Measurements from ENCODE around the gene GABBR2. TPM values are rescaled to one million over a fixed set of nuclear protein-coding genes. Genes with fewer than 3 reads are reported as not detected.
"Not testable (repeated sequence)": the region's sequence is repeated elsewhere in the genome, so short reads cannot be mapped to it uniquely, and the experiment has no call there.

The GABBR2 gene
- total and polyA plus RNA-seq, 2 experiments from 2014 or later = 0.89 to 1.3 TPM

DNA sequence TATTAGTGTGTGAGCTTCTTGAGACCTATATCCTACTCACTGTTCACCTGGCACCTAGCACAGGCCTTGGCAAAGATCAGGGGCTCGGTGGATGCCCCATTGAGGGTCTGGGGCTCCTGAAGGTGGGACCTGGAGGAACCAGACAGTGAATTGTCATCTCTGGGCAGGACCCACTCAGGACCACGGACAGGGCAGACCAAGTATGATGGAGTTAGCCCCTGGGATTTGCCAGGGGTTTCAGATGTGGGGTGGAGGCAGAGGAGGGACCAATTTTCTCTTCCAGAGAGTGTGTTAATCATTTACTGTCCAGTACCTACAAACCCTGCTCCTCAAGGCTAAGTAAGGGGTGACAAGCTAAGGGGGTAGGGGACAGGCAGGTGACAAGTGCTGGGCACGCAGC is 424.0 kb downstream of the GABBR2 start:
- Mint-ChIP-seq H3K4me3 (no peak overlapping the region), H3K4me1 (peaks cover 3% of the 10 kb centered on the region; the same call in 2 of the 3 replicates), H3K36me3 (ENCODE audit: low read depth) (no peaks in the 10 kb centered on the region), H3K9me3 (no peaks in the 10 kb centered on the region), H3K27ac (no peak overlapping the region), H3K27me3 (ENCODE audit: insufficient read depth, low read depth, poor library complexity) (peaks cover 6% of the 10 kb centered on the region)
- no peak for DNase-seq (ENCODE audit: low spot score)
- no peaks in the 10 kb centered on the region for H3K9me2 ChIP-seq (ENCODE audit: insufficient read depth)
- no peaks in the 10 kb centered on the region for H3K79me2 ChIP-seq (replicated peaks; ENCODE audit: insufficient read depth)
- no peaks in the 10 kb centered on the region for H3K27me3 ChIP-seq (ENCODE audit: insufficient read depth)
- H3F3A ChIP-seq (replicated peaks; ENCODE audit: low read depth) = no peaks in the 10 kb centered on the region
- no peaks in the 10 kb centered on the region for H3K36me3 ChIP-seq (ENCODE audit: insufficient read depth)
- no peaks in the 10 kb centered on the region for H4K20me1 ChIP-seq (replicated peaks; ENCODE audit: insufficient read depth)
- H3K4me1 ChIP-seq (ENCODE audit: insufficient read depth) = no peaks in the 10 kb centered on the region
- no peak for ATAC-seq
- H3K4me3 ChIP-seq = no peak overlapping the region
- H2AFZ ChIP-seq = no peak overlapping the region
- no peak overlapping the region for H3K4me2 ChIP-seq
- no peak overlapping the region for H3K27ac ChIP-seq (ENCODE audit: low read depth)
- TF ChIP-seq POLR2AphosphoS5 (IDR thresholded peaks at IDR 0.05; ENCODE audit: low read depth) (no peak), JUNB (IDR thresholded peaks at IDR 0.05; ENCODE audit: unreplicated experiment) (no peak)
- TF ChIP-seq, protein P1, sequence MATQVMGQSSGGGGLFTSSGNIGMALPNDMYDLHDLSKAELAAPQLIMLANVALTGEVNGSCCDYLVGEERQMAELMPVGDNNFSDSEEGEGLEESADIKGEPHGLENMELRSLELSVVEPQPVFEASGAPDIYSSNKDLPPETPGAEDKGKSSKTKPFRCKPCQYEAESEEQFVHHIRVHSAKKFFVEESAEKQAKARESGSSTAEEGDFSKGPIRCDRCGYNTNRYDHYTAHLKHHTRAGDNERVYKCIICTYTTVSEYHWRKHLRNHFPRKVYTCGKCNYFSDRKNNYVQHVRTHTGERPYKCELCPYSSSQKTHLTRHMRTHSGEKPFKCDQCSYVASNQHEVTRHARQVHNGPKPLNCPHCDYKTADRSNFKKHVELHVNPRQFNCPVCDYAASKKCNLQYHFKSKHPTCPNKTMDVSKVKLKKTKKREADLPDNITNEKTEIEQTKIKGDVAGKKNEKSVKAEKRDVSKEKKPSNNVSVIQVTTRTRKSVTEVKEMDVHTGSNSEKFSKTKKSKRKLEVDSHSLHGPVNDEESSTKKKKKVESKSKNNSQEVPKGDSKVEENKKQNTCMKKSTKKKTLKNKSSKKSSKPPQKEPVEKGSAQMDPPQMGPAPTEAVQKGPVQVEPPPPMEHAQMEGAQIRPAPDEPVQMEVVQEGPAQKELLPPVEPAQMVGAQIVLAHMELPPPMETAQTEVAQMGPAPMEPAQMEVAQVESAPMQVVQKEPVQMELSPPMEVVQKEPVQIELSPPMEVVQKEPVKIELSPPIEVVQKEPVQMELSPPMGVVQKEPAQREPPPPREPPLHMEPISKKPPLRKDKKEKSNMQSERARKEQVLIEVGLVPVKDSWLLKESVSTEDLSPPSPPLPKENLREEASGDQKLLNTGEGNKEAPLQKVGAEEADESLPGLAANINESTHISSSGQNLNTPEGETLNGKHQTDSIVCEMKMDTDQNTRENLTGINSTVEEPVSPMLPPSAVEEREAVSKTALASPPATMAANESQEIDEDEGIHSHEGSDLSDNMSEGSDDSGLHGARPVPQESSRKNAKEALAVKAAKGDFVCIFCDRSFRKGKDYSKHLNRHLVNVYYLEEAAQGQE (IDR thresholded peaks at IDR 0.05; ENCODE audit: unreplicated experiment) = peak; percentile 54

- H3K79me2 ChIP-seq (replicated peaks; ENCODE audit: insufficient read depth); H3K27me3 ChIP-seq (ENCODE audit: insufficient read depth); ATAC-seq; H3K4me1 ChIP-seq (ENCODE audit: insufficient read depth); H4K20me1 ChIP-seq (replicated peaks; ENCODE audit: insufficient read depth); H3K36me3 ChIP-seq (ENCODE audit: insufficient read depth); H3K9me2 ChIP-seq (ENCODE audit: insufficient read depth); H3K4me3 ChIP-seq; H2AFZ ChIP-seq; H3K27me3 Mint-ChIP-seq (ENCODE audit: insufficient read depth, low read depth, poor library complexity); H3K9me3 Mint-ChIP-seq; H3K27ac Mint-ChIP-seq; H3K4me2 ChIP-seq; H3K27ac ChIP-seq (ENCODE audit: low read depth); H3K4me1 Mint-ChIP-seq; H3F3A ChIP-seq (replicated peaks; ENCODE audit: low read depth); H3K4me3 Mint-ChIP-seq; DNase-seq (ENCODE audit: low spot score); H3K36me3 Mint-ChIP-seq (ENCODE audit: low read depth): not testable (repeated sequence)
These were observed 425.6 kb downstream of the GABBR2 start for GRCh38 chr9:98283143-98283542.

DNA sequence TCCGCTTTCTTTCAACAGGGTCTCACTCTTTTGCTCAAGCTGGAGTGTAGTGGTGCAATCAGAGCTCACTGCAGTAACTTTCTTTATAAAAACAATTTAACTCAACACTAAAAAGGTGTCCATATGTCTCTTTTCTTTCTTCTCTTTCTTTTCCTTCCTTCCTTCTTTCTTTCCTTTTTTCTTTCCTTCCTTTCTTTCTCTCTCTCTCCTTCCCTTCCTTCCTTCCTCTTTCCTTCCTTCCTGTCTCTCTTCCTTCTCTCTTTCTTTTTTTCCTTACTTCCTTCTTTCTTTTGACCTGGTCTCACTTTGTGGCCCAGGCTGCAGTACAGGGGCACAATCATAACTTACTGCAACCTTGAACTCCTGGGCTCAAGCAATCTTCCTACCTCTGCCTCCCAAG is 427.5 kb downstream of the GABBR2 start:
- no peaks in the 10 kb centered on the region for H3K27me3 ChIP-seq (ENCODE audit: insufficient read depth)
- H3K9me2 ChIP-seq (ENCODE audit: insufficient read depth) = 0 out of 2 replicates have a peak, but pooled peaks cover 4% of the 10 kb centered on the region
- no peak overlapping the region for H2AFZ ChIP-seq
- no peak overlapping the region for H3K4me2 ChIP-seq
- DNase-seq (ENCODE audit: low spot score) (no peak), ATAC-seq (no peak)
- no peak overlapping the region for H3K4me3 Mint-ChIP-seq
- H3K9me3 Mint-ChIP-seq = no peaks in the 10 kb centered on the region
- H3K27ac Mint-ChIP-seq = no peak overlapping the region
- H3K27me3 Mint-ChIP-seq (ENCODE audit: insufficient read depth, low read depth, poor library complexity) = peaks cover 3% of the 10 kb centered on the region
- H3K4me1 Mint-ChIP-seq = peaks cover 3% of the 10 kb centered on the region; the same call in 1 of the 3 replicates
- no peaks in the 10 kb centered on the region for H3K36me3 Mint-ChIP-seq (ENCODE audit: low read depth)
- no peaks in the 10 kb centered on the region for H4K20me1 ChIP-seq (replicated peaks; ENCODE audit: insufficient read depth)
- no peak overlapping the region for H3K4me3 ChIP-seq
- H3K36me3 ChIP-seq (ENCODE audit: insufficient read depth) = no peaks in the 10 kb centered on the region
- no peaks in the 10 kb centered on the region for H3K4me1 ChIP-seq (ENCODE audit: insufficient read depth)
- H3K27ac ChIP-seq (ENCODE audit: low read depth) = no peak overlapping the region
- no peaks in the 10 kb centered on the region for H3K79me2 ChIP-seq (replicated peaks; ENCODE audit: insufficient read depth)
- no peaks in the 10 kb centered on the region for H3F3A ChIP-seq (replicated peaks; ENCODE audit: low read depth)
- TF ChIP-seq NANOG (IDR thresholded peaks at IDR 0.05; ENCODE audit: borderline replicate concordance) (no peak), POLR2AphosphoS5 (IDR thresholded peaks at IDR 0.05; ENCODE audit: low read depth) (no peak), ZNF462 (CRISPR knock-in tag; IDR thresholded peaks at IDR 0.05) (no peak), EZH2phosphoT487 (IDR thresholded peaks at IDR 0.05; ENCODE audit: unreplicated experiment) (no peak), JUNB (IDR thresholded peaks at IDR 0.05; ENCODE audit: unreplicated experiment) (no peak), CREB1 (CRISPR knock-in tag; IDR thresholded peaks at IDR 0.05; ENCODE audit: low read depth) (no peak), STAT1 (IDR thresholded peaks at IDR 0.05; ENCODE audit: unreplicated experiment) (no peak)

All from GM23338 (cell line).